ENCODE results near the gene PER3. TPM values are rescaled to one million over a fixed set of nuclear protein-coding genes. Genes with fewer than 3 reads are reported as not detected.

The PER3 gene
- total and polyA plus RNA-seq, 2 of the 8 experiments (the other 6 are each of a cell fraction or from before 2014, with no cell fraction given), result 8.3 to 9.3 TPM

DNA sequence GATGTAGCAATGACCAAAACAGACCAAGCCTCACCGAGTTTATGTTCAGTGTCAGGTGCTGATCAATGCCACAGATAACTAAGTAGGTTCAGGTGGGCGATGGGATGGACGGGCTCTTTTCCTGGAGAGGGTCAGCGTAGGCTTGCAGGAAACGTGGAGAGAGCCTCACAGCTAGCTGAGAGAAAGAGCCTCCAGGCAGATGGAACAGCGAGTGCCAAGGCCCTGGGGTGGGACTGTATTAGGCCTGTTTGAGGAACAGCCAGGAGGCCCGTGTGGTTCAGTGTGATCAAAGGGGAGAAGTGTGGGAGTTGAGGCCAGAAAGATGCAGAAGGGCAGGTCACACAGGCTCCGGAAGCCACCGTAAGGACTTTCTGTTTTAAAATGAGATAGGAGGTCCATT, 76.0 kb downstream of the PER3 start (continued):
- TF ChIP-seq TAF1 (IDR thresholded peaks at IDR 0.05; ENCODE audit: low read depth, low read length) (no peak), TEAD4 (IDR thresholded peaks at IDR 0.05; ENCODE audit: low read depth, low read length) (no peak), HDAC6 (IDR thresholded peaks at IDR 0.05; ENCODE audit: low read depth, low read length) (no peak)
- TF ChIP-seq, protein P1, sequence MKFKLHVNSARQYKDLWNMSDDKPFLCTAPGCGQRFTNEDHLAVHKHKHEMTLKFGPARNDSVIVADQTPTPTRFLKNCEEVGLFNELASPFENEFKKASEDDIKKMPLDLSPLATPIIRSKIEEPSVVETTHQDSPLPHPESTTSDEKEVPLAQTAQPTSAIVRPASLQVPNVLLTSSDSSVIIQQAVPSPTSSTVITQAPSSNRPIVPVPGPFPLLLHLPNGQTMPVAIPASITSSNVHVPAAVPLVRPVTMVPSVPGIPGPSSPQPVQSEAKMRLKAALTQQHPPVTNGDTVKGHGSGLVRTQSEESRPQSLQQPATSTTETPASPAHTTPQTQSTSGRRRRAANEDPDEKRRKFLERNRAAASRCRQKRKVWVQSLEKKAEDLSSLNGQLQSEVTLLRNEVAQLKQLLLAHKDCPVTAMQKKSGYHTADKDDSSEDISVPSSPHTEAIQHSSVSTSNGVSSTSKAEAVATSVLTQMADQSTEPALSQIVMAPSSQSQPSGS (IDR thresholded peaks at IDR 0.05; ENCODE audit: low read length), result no peak

All from H1 (cell line).